ENCODE measurements around the gene DAPK1.
"Not testable (repeated sequence)": the region's sequence is repeated elsewhere in the genome, so short reads cannot be mapped to it uniquely, and the experiment has no call there.

DAPK1 gene

DNA sequence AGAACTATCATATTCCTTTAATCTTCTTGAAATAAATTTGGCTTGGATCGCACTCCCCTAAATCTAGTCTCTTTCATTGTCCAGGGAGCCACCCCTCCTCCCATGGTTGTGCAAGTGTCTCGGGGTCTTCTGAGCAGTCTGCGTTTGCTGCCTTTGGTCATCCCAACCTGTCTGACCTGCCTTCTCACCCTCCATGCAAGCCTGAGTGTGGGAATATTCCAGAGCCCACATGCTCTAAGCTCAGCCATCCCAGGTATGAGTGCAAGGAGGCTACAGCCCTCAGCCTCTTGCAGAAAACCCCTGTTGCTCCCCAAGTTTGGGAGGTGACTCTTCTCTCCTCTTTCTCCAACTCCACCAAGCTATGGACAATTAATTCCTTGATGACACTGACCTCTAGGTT, 220.6 kb downstream of the DAPK1 start:
- no peak for DNase-seq

DNA sequence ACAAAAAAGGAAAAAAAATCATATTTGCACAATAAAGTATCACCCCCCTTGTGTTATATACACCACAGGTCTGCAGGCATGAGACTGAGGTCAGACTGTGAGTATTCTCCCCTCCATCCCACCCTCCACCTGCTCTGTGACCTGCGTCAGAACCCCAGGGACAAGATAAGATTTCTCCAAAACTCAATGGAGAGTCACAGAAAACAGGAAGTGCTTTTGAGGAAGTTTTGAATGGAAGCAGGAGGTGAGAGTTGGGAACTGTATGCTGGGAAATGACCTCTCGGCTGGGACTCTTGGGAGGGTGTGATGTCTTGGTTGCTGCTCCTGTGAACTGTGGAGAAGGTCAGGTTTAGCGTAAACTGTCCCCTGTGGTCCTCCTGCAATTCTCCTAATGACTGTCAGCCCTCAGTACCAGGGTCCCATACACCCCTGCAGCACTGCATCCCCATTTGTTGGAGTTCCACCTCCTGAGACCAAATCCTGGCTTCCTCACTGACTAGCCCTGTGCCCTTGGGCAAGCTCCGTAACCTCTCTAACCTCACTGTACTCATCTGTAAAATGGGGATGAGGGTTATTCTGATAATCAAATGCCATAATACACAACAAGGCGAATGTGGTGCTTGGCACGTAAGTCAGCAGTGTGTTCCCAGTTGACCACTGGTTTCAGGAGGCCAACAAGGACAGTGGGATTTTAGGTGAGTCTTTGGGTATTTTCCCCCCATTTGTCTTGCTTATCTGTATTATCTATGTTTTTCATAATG, 221.4 kb downstream of the DAPK1 start:
- DNase-seq, result no peak

DNA sequence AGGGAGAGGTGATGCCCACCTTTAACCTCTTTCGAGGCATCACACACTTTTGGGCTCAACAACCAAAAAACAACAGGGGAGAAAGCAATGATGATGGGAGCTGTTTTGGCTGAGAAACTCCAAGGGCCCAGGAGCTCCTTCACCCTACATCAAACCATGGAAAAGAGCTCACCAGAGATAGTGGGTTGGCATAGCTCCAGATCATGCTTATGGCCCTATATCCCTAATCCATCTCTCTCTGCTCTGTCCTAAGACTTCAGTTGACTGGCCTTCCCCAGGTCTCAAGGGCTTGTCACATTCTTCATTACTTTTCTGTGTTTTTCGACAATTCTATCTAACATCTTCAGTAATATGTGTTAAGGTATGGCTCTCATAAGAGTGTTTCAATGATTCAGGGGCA, 222.5 kb downstream of the DAPK1 start:
- DNase-seq, result no peak

DNA sequence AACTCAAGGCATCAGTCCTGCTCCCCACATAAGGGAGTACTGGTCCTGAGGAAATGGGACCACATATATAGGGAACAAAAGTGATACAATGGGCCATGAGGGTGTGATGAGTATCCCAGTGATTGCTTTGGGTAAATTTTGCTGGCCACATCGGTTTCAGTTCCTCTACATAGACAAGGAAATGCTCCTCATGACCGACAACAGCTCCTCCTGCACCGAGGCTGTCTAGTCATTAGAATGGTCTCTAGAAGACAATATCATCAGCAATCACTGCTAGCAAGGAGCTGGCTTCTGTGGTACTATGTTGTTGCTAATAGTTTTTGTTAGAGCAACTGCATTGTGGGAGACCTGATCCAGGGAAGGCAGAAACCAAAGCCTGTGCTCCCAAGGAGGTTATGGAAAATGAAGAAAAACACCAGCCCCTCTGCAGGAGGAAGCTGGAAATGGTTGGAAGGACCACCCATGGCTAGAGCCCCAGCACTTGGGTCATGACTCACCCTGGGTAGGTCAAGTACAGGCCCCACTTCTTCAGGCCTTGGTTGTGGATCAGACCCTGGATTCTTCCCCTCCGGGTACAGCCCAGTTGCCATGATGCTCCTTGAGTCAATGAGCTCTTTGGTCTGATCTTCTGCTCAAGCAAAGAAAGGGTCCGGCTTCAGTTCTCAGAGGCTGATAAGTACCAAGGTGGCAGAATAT, 224.9 kb downstream of the DAPK1 start:
- DNase-seq, result no peak

DNA sequence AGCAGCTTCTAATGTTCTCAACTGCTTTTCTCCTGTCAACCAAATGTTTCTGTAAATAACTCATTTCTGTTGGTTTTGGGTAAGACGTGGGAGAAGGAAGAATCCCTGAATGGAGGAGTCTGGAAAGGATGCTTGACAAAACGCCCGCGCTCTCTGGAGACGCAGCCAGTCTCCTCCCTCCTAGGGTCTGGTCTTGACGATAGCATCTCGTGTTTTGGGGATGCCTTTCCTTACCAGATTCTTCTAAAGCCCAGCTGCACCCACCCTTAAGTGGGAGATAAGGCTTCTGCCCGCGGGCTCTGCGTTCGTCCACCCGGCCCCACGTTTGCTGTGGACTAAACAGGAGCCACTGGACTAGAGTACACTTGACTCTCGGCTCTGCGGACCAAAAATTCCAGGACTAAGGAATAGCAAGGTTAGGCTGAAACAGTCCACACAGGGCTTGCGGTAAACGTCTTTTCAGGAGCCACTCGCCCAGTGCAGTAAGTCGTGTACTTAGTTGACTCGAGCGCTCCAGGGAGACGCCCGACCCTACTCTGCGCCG, 227.8 kb downstream of the DAPK1 start:
- peak; percentile 19 for DNase-seq

DNA sequence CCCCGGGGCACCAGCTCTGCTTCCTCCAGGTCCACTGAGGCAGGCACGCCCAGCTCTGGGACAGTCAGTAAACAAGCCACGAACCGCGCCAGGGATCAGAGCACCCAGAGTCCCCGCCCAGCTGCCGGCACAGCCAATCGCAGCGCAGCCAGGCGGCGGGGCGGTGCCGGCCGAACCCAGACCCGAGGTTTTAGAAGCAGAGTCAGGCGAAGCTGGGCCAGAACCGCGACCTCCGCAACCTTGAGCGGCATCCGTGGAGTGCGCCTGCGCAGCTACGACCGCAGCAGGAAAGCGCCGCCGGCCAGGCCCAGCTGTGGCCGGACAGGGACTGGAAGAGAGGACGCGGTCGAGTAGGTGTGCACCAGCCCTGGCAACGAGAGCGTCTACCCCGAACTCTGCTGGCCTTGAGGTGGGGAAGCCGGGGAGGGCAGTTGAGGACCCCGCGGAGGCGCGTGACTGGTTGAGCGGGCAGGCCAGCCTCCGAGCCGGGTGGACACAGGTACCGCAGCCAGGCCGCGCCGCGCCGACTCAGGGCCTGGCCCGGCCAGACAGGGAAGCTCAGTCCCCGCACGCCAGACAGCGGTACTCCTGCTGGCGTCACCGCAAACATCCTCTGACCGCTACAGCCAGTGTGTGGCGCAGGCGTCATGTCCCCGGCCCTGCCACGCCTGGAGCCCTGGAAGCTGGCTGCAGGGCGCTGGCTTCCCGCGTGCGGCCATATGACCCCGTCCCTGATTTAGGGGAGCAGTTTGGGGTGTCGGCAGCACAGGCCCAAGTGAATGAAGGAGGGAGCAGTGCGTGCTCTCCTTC, 228.4 kb downstream of the DAPK1 start, which contains the start of gene CTSL:
Gene CTSL, plus strand, starts transcription at position 220 of the 810 bp plus-strand sequence. CDS start 1,485 bp downstream, outside the sequence.
- DNase-seq, result peak; percentile 73

DNA sequence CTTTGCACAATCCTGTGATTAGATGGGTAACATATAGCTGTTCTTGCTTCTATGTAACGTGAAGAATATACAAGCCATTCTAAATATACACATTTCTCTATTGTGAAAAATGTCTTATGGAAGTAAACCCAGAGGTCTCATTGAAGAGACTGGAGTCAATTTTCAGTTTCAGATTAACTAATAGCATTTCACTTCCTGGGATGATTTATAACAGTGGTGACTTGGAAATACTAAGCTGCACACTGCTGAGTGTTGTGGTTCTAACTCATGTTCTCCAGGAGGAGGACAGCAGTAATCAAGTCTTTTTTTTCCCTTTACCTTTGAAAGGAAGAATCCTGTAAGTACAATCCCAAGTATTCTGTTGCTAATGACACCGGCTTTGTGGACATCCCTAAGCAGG, 231.6 kb downstream of the DAPK1 start:
- DNase-seq, result no peak

DNA sequence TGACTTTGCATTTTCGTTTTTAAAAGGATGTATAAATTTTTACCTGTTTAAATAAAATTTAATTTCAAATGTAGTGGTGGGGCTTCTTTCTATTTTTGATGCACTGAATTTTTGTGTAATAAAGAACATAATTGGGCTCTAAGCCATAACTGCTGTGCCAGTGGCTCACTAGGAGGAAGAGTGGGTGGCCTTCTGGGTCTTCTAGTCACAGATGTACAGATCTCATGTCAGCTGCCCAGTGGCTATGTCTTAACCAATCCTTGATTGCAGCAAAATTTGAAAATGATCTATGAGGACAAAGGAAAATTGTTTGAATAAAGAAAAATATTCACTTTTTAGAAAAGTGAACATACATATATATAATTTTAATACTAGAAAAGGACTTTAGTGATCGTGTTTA, 233.7 kb downstream of the DAPK1 start:
- DNase-seq, result no peak

DNA sequence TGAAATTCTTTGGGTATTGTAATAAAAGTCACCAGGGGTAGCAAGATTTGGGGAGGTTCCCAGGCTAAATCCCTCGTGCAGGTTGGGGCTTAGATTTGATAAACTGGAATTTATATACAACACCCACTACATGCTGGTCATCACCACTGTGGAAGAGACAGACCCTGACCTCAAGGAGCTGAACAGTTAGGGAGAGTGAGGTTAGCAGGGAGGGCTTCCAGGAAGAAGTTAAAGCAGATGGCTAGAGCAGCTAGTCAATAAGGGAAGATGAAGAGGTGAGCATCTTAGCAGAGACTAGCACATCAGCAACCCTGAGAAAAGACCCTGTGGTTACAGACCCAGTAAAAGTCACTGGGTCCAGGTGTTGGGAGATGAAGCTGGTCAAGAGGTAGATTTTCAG, 234.7 kb downstream of the DAPK1 start:
- no peak for DNase-seq

DNA sequence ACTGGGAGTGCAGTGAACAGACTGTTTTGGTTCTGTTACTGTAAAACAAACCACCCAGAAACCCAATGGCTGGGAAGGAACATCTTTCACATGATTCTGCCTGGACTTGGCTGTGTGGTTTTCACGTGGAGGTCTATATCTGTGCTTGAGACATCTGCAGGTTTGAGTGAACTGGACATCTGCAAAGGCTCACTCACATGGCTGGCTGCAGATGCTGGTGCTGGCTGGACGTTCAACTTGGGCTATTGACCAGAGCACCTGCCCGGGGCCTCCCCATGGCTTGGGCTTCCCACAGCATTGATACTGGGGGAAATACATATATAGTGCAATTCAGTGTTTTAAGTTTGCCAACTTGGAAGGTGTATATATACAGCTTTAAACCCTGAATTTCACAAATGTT, 235.1 kb downstream of the DAPK1 start:
- DNase-seq, result no peak

DNA sequence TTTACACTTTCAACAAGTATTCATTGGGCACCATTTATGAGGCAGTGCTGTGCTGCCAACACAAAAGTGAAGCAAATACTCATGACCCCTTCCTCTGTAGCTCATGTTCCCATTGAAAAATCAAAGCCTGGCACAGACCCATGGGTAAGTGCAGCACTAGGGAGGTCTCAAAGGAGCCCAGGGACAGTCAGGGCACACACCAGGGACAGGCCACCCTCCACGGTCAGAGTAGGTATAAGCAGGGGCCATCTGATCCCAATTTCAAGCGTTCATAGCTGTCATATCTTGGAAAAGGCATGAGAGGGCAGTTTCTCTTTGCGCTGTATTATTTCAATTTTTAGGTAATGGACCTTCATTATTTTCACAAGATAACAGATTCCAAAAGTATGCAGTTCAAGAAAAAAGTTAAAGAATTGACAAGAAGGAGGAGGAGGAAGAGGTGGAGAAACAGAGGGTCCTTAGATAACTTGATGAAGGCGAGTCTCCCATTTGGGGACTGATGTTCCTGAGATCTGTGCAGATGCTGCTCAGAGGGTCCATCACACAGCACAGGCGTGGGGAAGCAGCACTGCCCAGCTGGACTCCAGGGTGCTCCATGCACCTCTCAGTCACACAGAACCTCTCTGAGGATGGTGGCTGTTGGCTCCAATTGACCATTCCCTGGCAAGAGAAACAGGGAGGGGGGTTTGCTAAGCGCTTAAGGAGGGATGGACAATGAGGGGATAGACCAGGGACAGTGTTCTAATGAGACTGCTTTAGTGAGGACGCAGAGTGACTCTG, 235.8 kb downstream of the DAPK1 start:
- no peak for DNase-seq

DNA sequence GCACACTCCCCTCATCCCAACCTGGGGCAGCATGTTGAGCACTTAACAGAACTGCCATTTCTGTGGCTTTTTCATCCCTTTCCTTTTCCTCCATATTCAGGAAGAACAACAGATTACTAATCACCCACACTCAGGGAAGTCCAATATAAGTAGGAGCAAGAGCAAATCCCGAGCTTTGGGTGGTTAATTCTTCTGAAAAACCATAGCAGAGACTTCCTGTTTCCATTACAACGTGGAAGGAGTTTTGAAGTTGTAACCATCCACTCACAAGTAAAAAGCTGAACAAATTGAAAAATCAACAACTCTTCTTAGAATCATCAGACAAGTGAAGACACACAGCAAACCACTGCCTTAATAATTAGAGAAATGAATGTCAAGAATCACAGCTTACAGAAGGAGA, 236.4 kb downstream of the DAPK1 start:
- no peak for DNase-seq

DNA sequence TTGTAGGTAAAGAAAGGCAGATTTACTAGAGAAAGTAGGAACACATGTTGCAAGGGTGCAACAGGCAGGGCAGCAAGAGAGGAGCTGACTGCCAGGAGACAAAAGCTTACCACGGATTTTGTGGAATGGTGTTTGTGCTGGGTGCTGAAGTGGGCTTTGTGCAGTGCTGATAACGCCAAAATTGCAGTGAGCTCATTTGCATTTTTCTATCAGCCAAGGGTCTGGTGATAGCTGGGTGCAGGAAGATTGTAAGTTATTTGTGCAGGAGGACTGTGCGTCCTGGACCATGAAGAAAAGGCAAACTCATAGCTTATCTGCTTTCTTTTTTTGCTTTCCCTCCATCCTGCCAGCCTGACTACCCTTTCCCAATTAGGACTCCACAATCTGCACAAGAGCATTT, 241.9 kb downstream of the DAPK1 start:
- no peak for DNase-seq

DNA sequence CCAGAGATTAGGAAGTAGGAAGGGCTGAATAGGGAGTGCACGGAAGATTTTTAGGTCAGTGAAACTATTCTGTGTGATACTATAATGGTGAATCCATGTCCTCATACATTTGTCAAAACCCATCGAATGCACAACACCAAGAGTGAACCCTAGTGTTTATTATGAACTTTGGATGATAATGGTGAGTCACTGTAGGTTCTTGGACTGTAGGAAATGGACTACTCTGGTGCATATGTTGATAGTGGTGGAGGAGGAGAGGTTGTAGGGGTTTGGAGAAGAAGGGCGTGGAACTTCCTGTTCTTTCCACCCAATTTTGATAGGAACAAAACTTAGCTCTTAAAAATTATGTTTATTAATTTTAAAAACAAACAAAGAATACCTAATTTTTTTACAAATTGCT, 242.5 kb downstream of the DAPK1 start:
- no peak for DNase-seq

DNA sequence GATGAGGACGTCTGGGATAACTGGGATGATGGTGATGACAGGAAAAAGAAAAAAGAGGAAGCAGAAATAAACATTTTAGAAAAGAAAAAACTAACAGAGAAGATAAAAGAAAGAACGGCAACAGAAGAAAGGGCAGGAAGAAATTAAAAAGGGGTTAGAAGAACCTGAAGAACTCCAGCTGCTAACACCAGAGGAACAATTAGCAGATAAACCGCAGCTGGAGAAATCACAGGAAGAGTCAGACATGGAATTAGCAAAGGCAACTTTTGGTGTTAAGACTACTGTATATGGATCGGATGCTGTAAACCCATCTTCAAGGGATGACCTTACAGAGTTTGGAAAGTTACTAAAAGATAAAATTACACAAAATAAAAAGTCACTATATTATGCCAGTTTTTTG, 243.7 kb downstream of the DAPK1 start:
- no peak for DNase-seq

DNA sequence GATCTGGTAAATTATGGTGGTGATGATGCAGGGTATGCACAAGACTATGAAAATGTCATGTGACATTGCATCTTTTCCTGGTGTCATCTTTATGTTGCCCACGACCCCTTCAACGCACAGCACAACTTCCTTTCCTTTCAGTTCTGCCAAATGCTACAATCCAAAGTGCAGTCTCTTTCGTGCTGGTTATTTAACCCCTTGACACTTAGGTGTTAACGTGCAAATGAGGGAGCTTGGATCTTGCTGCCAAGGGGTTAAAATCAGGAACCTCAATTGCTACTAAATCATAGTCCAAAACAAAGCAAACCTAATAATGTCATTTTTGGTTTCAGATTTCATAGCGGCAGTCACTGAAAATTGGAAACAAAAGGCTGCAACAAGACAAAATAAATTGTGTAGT, 244.2 kb downstream of the DAPK1 start:
- DNase-seq, result no peak

DNA sequence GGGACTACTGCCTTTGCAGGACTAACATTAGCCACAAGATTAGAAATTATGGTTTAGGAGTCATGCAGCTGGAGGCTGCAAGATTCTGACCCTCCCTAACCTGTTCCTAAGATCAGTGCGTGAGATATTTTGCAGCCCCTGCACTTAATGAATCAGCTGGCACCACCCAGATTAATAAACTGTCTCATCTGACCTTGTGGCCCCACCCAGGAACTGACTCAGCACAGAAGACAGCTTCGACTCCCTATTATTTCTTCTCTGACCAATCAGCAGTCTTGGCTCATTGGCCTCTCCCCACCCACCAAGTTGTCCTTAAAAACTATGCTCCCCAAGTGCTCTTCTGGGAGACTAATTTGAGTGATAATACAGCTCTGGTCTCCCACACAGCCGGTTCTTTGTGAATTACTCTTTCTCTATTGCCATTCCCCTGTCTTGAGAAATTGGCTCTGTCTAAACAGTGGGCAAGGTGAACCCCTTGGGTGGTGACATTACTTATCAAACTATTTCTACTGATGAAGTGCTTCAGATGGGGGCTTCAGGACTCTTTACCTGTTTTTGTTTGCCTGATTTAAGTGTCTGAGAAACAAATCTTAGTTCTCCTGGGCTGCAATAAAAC, 245.3 kb downstream of the DAPK1 start:
- no peak for DNase-seq

DNA sequence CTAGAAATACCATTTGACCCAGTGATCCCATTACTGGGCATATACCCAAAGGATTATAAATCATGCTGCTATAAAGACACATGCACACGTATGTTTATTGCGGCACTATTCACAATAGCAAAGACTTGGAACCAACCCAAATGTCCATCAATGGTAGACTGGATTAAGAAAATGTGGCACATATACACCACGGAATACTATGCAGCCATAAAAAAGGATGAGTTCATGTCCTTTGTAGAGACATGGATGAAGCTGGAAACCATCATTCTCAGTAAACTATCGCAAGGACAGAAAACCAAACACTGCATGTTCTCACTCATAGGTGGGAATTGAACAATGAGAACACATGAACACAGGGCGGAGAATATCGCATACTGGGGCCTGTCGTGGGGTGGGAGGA, 246.6 kb downstream of the DAPK1 start:
- not testable (repeated sequence) for DNase-seq

DNA sequence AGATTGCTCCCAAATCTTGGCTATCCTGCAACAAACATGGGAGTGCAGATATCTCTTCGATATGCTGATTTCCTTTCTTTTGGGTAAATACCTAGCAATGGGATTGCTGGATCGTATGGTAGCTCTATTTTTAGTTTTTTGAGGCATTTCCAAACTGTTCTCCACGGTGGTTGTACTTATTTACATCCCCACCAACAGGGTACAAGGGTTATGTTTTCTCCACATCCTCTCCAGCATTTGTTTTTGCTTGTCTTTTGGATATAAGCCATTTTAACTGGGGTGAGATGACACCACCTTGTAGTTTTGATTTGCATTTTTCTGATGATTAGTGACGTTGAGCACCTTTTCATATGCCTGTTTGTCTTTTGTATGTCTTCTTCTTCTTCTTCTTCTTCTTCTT, 248.5 kb downstream of the DAPK1 start:
- no peak for DNase-seq

DNA sequence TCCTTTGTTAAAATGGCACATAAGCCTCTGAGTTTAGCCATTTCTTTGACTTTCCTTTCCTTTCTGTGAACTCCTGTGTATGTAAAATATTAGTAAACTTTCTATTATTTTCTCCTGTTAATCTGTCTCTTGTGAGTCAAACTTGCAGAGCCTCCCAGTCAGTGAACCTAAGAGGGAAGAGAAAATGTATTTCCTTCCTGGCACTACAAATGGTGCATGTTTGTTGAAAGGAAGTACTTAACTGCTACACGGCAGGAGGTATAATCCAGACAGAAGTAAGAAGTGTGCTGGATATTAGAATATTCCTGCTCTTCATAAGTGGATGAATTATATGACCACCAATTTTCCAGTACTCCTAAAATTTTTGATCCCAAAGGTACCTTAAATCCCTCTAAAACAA, 251.2 kb downstream of the DAPK1 start:
- DNase-seq, result no peak

DNA sequence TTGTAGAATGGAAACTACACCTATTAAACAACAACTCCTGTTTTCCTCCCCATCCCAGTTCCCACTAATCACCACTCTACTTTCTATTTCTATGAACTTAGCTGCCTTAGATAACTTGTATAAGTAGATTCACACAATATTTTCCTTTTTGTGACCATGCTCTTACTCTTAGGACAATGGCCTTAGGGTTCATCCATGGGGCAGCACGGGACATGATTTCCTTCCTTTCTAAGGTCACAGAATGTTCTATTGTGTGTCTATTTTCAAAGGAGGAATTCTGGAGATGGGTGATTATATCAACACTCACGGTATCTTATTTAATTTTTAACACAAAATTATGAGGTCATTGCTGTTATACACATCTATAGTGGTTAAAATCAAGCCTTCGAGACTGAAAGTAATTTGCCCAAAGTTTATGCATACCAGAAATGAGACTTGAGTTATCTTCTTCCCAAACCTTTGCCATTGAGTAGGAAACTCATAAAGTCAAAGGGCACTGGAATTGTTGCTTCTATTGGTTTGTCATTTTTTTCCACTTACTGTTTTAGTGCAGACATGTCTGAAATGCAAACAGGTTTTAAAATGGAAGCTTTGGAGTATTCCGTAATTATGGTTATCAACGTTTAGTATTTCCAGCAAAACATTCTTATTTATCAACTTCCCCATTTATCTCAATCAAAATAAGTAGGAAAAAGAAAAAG, 251.8 kb downstream of the DAPK1 start:
- DNase-seq, result no peak

All from fibroblast of skin of abdomen (primary cell).